AG09319 (cell line): Measurements from ENCODE around the gene MAEA.
"Not testable (repeated sequence)": the region's sequence is repeated elsewhere in the genome, so short reads cannot be mapped to it uniquely, and the experiment has no call there.

Experiments used
- DNase-seq: peaks from one replicate; pipeline ENCODE4 v3.0.0-alpha.2; 2010; ENCODE audit warnings: low read depth; ENCODE audit errors: extremely low read depth
- TF ChIP-seq, protein P1 (sequence below): IDR thresholded peaks from 2 replicates; pipeline ENCODE4 v1.5.1; 2011; ENCODE audit warnings: low read depth, mild to moderate bottlenecking, inconsistent platforms, low read length, moderate library complexity

The MAEA gene

DNA sequence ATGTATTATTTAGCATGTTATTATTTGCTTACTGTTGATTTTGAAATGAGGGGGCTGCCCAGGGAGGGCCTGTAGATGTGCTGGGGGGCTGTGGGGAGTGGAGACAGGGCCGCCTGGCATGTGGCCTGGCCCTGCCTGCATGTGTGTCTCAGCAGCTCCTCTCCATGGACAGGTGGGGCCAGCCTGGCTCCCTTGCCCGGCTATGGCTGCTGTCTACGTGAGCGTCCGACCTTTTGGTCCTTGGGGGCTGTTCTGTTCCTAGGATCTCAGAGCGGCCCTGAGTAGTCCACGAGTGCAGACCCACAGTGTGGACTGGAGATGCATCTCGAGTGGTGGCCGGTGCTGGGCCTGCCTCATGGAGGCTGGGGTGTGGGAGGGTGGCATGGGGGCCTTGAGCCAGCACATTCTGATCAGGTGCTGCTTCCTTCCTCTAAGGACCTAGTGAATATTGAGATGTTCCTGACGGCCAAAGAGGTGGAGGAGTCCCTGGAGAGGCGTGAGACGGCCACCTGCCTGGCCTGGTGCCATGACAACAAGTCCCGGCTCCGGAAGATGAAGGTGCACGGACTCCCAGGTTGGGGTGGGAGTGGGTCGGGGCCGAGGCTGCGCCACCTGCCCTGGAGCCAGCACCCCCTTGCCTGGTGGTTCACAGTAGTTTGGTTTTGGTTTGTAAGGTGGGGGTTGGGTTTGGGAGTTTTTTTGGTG, 32.4 kb downstream of the MAEA start:
- TF ChIP-seq, protein P1, sequence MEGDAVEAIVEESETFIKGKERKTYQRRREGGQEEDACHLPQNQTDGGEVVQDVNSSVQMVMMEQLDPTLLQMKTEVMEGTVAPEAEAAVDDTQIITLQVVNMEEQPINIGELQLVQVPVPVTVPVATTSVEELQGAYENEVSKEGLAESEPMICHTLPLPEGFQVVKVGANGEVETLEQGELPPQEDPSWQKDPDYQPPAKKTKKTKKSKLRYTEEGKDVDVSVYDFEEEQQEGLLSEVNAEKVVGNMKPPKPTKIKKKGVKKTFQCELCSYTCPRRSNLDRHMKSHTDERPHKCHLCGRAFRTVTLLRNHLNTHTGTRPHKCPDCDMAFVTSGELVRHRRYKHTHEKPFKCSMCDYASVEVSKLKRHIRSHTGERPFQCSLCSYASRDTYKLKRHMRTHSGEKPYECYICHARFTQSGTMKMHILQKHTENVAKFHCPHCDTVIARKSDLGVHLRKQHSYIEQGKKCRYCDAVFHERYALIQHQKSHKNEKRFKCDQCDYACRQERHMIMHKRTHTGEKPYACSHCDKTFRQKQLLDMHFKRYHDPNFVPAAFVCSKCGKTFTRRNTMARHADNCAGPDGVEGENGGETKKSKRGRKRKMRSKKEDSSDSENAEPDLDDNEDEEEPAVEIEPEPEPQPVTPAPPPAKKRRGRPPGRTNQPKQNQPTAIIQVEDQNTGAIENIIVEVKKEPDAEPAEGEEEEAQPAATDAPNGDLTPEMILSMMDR, result no peak
- no peak for DNase-seq

DNA sequence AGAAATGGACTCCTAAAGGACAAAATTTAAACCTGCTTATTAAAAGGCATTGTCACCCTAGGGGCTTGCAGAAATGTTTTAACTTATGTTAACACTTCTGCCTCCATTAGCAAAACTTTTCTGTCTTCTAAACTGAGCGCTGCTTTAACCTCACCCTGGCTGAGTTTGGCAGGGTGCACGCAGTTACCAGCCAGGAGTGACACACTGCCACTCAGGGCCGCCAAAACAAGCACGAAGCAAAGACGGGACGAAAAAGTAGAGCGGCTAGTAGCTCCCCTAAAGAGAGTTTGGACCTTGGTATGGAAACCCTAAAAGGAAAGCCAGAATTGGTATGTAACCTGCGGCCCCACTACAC, 33.6 kb downstream of the MAEA start:
- TF ChIP-seq, protein P1, result no peak
- DNase-seq, result no peak

DNA sequence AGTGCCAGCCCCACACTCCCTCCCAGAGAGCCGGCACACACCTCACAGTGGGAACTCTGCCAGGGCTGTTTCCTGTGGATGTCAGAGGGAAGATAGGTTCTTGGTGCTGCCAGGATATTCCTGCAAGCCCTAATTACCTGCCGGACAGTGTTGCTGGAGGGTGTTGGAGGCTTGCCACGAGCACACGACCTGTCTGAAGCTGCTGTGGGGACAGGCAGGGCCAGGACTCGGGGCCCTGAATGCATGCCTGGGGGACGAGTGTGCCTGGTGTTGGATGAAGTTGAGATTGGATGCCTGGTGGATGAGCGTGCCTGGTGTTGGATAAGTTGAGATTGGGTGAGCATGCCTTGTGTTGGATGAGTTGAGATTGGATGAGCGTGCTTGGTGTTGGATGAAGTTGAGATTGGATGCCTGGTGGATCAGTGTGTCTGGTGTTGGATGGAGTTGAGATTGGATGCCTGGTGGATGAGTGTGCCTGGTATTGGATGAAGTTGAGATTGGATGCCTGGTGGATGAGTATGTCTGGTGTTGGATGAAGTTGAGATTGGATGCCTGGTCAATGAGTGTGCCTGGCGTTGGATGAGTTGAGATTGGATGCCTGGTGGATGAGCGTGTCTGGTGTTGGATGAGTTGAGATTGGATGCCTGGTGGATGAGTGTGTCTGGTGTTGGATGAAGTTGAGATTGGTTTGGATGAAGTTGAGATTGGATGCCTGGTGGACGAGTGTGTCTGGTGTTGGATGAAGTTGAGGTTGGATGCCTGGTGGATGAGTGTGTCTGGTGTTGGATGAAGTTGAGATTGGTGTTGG, 34.1 kb downstream of the MAEA start:
- TF ChIP-seq, protein P1, result no peak

DNA sequence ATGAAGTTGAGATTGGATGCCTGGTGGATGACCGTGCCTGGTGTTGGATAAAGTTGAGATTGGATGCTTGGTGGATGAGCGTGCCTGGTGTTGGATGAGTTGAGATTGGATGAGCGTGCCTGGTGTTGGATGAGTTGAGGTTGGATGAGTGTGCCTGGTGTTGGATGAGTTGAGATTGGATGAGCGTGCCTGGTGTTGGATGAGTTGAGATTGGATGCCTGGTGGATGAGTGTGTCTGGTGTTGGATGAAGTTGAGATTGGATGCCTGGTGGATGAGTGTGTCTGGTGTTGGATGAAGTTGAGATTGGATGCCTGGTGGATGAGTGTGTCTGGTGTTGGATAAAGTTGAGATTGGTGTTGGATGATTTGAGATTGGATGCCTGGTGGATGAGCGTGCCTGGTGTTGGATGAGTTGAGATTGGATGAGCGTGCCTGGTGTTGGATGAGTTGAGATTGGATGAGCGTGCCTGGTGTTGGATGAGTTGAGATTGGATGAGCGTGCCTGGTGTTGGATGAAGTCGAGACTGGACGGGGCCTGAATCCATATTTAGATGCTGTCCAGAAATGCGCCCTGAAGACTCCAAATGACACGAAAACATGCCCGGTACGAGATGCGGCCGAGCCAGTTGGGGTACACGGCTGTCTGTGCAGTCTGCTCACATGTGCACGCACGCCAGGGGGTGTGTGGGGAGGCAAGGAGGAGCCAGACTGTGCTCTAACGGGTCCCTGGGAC, 34.9 kb downstream of the MAEA start:
- not testable (repeated sequence) for DNase-seq

More for the DNA sequence above, 34.1 kb downstream of the MAEA start:
- peak; percentile 57 for DNase-seq

DNA sequence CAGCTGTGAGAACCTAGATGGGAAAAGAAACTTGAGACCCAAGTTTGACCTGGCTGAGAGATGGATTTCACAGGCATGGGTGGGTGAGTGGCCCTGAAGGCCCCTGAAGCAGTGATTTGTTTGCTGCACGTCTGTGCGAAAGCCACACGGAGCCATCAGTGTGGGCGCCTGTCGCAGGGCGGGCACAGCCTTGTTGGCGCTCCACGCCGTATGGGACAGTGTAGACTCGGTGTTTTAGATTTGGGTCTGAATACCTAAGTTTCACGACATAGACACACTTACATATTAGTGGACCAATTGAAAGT, 35.4 kb downstream of the MAEA start:
- TF ChIP-seq, protein P1, result no peak
- DNase-seq, result no peak

DNA sequence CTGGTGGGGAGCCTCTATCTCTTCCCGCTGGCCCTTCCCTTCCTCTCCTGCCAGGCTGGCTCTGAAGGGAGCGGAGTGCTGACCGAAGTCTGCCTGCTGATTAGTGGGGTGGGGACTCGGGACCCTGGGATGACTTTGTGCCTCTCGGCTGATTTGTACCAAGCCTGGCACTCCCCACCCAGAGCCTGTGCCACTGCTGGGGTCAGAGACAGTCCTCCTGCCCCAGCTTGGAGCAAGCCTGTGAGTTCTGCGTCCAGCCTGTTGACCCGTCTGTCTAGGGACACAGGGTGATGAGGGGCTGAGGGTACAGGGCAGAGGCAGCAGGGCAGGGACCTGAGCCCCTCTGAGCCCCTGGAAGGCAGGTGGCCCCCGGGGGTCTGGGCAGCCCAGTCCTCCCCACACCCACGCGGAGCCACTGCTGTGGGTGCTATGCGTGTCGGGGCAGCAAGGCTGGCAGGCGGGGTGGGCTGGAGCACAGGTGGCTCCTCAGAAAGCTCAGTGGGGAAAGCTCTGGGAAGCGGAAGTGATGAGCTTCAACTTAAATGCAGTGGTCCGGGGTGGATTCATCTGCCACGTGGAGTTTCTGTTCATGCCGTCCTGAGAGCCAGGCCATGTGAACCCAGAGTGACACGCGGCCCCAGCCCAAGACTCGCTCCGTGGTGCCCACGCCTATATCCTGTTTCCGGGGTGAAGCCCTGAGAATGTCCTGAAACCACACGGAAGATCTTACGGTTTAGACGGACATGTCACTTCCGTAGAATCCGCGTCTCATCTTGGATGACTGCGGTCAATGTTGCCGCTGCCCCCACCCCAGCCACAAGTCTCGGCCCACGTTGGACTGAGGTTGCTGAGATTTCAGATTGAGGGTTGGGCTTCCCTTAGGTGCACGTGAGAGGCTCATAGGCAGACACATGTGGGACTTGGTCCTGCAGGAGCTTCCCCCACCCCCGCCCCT, 36.3 kb downstream of the MAEA start:
- TF ChIP-seq, protein P1, result no peak
- no peak for DNase-seq
